ENCODE measurements around the gene SLC27A6.
"Not testable (repeated sequence)": the region's sequence is repeated elsewhere in the genome, so short reads cannot be mapped to it uniquely, and the experiment has no call there.

SLC27A6 gene

GRCh38 chr5:129002527-129002842, 37.2 kb downstream of the SLC27A6 start:
- DNase-seq (ENCODE audit: low read depth), result no peak

DNA sequence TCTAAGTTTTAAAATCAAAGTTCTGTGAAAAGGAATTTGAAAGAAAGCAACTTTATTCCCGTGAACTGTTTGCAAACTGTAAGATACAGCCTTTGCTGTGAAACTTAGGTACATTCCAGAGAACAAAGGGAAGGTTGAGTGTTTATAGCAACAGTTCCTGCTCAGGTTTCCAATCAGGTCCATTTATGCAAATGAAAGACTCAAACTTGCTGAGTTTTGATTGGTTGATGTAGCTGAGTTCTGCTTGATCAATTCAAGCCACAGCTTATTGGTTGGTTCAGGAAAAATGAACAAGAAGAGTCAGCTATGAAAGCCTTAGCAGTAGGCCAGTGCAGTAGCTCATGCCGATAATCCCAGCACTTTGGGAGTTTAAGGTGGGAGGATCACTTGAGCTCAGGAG, 37.9 kb downstream of the SLC27A6 start:
- no peak for DNase-seq (ENCODE audit: low read depth)

DNA sequence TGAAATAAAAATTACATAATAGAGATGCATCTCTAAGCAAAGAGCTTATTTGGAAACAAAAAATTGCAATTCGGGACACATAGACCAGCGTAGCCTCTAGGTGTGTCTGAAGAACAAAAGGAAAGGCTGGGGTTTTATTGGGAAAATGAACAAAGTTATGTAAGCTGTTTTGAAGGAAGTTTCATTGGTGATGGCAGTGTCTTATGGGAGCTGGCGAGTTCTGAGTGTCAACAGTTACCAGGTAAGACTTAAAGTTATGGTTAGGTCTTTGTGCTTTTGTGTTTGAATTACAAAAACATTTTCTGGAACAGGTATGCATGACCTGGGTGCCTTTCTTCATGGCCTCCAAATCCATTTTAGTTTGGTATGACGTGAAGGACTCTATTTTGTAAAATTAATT, 48.9 kb downstream of the SLC27A6 start:
- DNase-seq (ENCODE audit: low read depth), result no peak

DNA sequence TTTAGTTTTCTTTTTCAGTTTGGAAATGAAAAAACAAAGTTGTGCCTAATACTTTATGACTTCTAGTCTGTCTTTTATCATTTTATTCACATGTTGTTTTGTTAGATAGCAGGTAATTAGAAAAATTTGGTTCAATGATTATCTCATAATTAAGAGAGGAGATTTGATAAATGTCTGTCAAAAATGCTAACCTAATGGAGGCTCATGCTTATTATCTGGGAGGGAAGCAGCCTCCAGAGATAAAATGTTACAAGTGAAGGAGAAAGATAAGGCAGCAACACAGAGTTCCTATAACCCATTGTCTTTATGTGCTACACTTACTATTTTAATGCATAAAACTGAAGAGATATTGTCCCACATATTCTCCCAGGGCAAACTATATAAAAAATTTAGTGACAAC, 53.5 kb downstream of the SLC27A6 start:
- DNase-seq (ENCODE audit: low read depth), result no peak

GRCh38 chr5:129019401-129019908, 54.2 kb downstream of the SLC27A6 start:
- DNase-seq (ENCODE audit: low read depth), result no peak

- DNase-seq (ENCODE audit: low read depth), result no peak
Measured at GRCh38 chr5:129020683-129021082, 55.4 kb downstream of the SLC27A6 start.

DNA sequence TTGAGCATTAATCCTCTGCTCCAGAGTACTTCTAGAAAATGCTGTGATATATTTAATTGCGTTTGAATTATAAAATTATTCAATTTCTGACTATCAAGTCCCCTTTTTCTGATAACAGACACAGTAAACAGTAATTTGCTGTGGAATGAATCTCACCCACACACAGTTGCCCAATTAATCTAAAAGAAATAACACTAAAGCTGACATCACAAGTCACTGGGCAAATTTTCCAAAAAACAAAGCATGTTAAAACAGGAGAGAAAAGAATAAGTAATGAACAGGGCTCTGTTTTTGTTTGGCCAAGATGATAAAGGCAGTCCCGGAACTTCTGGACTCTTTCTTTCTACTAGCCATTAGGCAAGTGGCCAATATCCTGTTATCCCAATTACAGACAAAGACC, 56.5 kb downstream of the SLC27A6 start:
- DNase-seq (ENCODE audit: low read depth), result no peak

DNA sequence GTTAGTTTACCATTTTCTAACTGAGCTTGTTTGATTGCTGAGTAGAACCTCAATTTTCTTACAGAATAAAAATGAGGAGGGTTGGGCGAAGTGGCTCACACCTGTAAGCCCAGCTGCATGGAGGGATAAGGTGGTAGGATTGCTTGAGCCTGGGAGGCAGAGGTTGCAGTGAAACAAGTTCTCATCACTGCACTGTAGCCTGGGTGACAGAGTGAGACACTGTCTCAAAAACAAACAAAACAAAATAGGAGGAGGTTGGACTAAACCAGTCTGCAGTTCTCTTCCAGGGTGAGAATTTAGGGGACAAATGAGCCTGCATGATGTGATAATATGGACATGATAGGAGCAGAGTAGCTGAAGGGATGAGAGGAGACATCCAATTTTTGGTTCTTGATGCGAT, 57.3 kb downstream of the SLC27A6 start:
- no peak for DNase-seq (ENCODE audit: low read depth)

DNA sequence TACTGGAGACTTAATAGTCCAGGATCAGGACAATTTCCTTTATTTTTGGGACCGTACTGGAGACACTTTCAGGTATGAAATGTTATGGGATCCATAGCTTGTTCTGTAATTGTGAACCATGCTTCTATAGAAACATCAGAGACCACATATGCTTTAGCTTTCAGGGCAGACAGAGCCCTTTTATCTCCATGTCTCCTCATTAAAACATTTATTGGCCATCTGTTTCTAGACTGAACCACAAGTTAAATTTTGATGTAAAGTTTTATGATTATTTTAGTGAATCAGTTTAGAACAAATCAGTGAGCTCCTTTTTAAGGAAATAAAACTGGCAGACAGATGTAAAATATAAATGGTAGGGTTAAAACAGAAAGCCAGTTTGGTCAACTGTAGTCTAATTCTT, 62.0 kb downstream of the SLC27A6 start:
- no peak for DNase-seq (ENCODE audit: low read depth)

- DNase-seq (ENCODE audit: low read depth), result no peak
Measured at GRCh38 chr5:129031886-129032683, 66.8 kb downstream of the SLC27A6 start.

DNA sequence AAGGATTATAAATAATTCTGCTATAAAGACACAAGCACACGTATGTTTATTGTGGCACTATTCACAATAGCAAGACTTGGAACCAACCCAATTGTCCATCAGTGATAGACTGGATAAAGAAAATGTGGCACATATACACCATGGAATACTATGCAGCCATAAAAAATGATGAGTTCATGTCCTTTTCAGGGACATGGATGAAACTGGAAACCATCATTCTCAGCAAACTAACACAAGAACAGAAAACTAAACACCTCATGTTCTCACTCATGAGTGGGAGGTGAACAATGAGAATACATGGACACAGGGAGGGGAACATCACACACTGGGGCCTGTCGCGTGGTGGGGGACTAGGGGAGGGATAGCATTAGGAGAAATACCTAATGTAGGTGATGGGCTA, 71.0 kb downstream of the SLC27A6 start:
- not testable (repeated sequence) for DNase-seq (ENCODE audit: low read depth)

DNA sequence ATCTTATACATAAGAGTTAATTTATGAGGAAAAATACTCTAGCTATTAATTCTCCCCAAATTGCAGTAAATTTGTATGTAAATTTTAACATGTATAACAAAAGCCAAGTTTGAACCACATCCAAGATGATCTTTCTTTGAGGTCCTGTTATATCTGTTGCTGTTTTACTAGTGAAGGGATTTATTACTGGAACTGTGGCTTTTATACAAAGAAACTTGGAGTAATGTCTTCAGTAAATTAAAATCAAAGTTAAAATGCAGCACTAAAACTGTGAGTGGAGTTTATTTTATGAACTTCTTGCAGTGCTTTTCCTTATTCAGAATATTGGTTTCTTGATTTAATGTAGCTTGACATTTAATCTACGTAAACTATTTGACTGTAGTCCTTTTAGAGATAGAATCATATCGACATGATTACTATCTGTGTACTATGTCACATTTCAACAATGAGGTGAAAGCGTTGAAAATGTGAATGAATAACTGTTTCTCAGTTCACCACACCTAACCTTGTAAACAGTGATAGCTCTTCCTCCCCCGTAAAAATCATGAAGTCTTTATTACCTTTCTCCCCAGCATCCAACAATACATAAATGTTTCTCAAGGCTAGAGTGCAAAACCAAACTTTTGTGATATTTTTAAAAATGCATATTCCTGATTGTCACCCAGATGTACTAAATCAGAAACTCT, 76.1 kb downstream of the SLC27A6 start:
- DNase-seq (ENCODE audit: low read depth), result no peak

- DNase-seq (ENCODE audit: low read depth), result no peak
Measured at GRCh38 chr5:129042306-129042705, 77.0 kb downstream of the SLC27A6 start.

- no peak for DNase-seq (ENCODE audit: low read depth)
Measured at GRCh38 chr5:129043894-129044293, 78.6 kb downstream of the SLC27A6 start.

- no peak for DNase-seq (ENCODE audit: low read depth)
Measured at GRCh38 chr5:129046151-129046550, 80.9 kb downstream of the SLC27A6 start.

DNA sequence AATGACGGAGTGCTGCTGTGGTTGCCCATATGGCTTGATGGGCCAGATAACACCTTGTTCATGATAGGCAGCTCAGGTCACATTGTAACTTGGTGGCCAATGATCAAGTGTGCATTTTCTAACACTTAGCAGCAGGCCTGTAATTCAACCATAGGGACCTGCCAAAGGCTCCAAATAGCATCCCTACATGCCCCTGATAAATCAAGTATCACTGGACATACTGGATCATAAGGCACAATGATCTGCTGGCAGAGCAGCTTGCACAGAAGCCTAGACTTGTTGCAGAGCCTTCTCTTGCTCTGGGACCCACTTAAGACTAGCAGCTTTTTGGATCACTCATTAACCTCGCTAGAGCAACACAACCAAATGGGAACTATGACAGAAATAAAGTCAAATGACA, 83.2 kb downstream of the SLC27A6 start:
- no peak for DNase-seq (ENCODE audit: low read depth)

DNA sequence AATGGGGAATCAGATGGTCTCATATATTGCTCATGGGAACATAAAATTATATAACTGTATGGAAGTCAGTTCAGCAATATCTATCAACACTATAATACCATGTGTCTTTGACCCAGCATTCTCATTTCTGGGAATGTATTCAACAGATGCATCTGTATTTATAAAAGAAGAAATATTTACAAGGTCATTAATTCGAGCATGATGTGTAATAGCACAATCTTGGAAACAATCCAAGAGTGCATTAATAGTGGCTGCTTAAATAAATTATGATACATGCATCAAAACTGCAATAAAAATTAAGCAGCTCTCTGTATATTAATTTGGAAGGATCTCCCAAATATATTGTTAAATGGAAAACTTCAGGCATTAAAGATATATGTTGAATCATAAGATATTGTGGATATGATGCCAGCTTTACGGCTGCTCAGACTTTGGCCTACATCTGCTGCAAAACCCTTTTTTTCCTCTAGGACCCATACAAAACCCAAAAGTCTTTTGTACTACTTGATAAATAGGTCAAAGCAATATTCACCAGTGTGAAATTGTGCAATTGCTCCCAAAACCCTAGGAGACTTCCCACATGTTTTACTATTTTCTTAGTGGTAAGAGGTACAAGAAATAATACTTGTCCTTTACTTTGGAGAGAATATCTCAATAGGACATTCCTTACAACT, 84.0 kb downstream of the SLC27A6 start:
- DNase-seq (ENCODE audit: low read depth), result no peak

GRCh38 chr5:129051283-129051682, 86.0 kb downstream of the SLC27A6 start:
- DNase-seq (ENCODE audit: low read depth), result no peak

GRCh38 chr5:129053438-129053837, 88.2 kb downstream of the SLC27A6 start:
- no peak for DNase-seq (ENCODE audit: low read depth)

- no peak for DNase-seq (ENCODE audit: low read depth)
Measured at GRCh38 chr5:129057329-129057728, 92.0 kb downstream of the SLC27A6 start.

DNA sequence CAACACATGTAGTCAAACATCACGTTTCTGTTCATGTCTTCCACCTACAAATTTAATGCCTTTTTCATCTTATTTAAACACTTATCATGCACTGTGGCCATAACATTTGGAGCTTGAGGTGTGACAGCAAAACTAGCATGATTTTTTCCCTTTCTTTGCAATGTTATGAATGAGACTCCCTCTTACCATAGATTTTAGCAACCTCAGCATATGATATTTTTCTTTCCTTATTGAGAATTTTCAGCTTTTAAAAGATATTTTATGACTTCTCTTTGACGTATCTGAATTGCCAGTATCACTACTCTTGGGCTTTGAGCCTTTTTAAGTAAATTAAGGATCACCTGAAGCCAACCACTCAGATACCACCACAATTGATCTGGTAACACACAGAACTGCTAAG, 96.6 kb downstream of the SLC27A6 start:
- DNase-seq (ENCODE audit: low read depth), result no peak

DNA sequence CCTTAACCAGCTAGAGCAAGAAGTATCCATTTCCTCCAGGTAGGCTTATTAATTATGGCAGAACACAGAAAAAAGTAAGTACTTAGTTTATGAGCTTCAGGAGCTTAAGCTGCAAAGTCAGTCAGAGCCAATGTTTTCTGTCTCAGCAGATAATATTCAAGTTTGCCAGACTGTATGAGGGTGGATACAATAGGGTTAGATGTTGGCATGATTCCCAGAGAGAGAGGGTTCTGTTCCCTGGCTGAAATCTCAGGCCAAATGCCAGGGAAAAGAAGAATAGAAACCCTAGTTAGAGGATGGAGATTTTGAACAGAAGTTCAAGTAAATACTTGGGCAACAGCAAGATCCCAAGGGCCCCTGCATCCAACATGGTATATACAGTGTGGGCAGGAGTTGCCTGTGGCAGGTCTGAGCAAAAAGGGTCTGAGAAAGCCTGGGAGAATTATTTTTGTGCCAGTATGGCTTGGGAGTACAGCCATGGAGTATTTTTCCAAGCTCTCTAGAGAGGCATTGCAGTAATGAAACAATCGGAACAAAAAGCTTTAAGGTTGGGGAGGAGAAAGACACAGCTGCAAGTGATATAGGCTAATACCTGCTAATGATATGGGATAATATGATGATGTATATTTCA, 98.3 kb downstream of the SLC27A6 start:
- DNase-seq (ENCODE audit: low read depth), result no peak

GRCh38 chr5:129065721-129066120, 100.4 kb downstream of the SLC27A6 start:
- DNase-seq (ENCODE audit: low read depth), result no peak

Data from T-helper 22 cell (primary cell).